KBM-7 (cell line): ENCODE data around the gene CADPS.

ENCODE experiments used
- DNase-seq: peaks from one replicate; pipeline ENCODE4 v3.0.0-alpha.2; 2015
- in situ Hi-C: fragments of 300-500 bp; cut with MboI; formaldehyde crosslinking; loops from 2 replicates; pipeline ENCODE4 v1.14.3; 2020; ENCODE audit warnings: low sequenced_read_pairs, low pct_unique_long_range_greater_than_20kb, mixed read lengths

Gene CADPS

DNA sequence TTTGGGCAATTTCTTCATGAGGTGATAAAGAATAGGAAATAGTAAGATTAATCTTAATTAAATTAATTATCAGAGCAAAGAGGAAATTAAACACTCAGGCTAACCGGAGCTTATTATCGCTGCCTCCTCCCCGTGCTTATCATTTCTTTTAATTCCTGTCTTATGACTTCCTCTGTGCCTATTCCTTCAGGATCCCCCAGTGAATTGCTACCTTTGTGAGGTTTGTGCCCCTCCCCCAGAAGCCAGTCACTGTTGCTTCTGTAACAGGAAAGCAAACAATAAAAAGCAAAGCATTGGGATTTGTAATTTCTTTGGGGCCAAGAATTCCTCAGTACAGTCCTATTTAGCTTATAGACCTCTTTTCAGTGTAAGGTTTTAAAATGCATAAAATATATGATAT is 164.5 kb downstream of the CADPS start:
- in situ Hi-C loops = no loop called here
- DNase-seq = no peak

DNA sequence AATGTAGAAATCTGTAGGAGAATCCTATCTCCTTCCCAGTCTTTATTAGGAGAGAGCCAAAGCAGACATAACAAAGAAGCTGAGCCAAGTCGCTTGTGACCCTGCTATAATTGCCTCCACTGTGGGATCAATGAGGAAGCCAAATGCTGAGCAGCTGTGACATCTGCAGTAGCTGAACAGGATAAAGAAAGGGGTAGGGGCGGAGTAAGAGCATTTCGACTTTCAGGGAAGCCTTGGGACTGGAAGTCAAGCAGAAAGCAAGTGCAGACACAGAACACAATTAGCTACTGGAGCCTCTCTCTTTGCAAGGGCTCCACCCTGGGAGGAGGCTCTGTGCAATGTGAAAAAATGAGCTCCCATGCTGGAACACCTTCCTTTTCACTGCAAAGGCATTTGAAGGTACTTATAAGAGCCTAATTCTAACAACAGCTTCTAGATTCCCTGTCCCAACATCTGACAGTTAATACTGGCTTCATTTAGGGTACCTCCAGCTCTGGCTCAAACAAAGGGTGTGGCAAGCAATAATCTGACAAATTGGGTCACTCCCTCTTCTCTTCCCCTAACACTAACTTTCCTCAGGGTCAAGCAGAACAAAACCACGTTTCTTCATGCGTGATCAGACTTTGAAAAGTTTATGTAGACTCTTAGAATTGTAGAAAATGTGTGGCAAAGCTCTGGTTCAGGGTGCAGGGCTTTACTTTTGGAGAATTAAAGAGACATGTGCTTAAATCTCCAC is 166.4 kb downstream of the CADPS start:
- DNase-seq = no peak
- in situ Hi-C loops = no loop called here

DNA sequence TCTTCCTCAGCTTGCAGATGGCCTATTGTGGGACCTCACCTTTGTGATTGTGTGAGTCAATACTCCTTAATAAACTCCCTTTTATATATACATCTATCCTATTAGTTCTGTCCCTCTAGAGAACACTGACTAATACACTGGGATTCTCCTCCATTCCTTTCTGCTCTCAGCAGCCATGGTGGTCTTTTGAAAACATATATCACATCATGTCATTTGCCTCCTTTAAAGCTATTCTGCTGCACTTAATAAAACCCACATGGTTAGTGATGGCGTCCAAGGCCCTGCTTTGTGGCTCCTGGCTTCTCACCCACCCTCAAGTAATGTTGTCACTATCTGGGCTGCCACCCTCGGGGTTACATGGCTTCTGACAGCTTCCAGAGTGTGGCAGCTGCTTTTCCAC is 169.5 kb downstream of the CADPS start:
- DNase-seq = no peak
- in situ Hi-C loops = no loop called here

DNA sequence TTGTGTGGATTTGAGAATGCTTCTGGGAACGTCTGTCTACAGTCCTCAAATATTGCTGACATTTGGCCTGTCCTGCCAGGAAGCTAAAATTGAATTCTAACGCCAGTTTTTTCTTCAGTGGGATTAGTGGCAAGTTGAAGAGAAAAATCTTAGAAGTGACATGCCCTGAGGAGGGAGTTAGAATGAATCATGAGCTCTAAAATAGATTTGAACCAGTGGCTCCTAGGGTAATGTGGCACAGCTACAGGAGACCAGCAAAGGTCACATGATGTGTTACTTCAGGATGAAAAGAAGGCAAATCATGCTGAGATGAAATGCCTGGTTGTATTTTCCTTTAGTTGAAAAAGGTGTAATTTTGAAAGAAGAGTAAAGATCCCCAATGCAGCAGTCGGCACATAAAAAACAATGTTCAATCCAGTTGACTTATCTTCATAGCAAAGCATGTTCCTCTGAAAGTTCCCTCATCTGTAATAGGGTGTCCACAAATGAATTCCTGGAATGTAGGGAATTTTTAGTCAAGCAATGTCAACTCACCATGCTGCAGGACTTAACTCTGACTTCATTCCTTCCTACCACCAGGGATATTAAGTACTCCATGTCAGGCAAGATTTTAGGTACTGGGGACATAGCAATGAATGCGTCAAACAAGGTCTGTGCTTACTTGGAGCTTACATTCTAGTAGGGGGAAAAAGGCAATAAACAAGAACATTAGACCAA is 171.6 kb downstream of the CADPS start:
- in situ Hi-C loops = no loop called here
- no peak for DNase-seq

DNA sequence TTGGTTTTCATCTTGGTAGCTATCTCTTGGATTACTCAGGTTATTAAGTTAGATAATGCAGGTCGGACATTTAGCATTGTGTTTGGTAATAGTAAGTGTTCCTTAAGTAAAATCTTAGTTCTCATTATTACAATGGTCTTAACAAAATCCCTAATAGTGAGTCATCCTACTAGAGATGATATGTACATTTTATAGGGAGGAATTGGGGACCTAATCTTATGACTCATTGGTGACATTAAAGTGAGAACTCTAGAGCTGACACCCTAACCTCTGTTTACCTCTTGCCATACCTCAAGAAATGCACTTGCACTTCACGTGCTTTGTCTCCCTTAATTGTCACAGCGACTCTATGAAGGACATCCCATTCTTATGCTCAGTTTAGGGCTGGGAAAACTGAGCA is 174.9 kb downstream of the CADPS start:
- DNase-seq = no peak
- in situ Hi-C loops = no loop called here

DNA sequence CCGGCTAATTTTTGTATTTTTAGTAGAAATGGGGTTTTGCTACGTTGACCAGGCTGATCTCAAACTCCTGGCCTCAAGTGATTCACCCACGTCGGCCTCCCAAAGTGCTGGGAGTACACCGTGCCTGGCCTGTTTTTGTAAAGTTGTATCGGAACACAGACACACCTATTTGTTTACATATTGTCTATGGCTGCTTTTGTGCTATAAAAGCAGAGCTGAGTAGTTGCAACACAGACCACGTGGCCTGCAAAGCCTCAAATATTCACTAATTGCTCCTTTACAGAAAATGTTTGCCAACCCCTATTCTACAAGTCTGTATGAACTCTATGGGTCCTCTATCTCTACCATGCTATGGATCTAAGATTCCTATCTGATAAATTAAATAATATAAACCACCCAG is 175.5 kb downstream of the CADPS start:
- in situ Hi-C loops = no loop called here
- DNase-seq = no peak

DNA sequence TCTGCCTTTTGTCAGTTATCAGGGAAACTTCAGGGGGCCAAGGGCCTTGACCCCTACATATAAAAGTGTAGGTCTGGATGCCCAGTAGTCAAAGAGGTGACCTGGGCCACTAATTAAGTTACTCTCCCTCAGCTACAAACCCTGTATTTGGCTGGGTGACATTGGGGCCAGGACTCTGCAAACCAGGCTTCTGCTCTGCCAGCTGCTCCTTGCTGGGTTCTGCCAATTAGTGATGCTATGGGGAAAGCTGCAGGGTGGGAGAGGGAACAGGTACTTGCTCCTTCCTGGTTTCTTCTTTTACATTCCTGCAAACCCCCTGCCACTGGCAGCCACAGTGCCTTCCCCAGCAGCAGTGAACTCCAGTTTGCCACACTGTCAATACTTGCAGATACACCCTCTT is 179.2 kb downstream of the CADPS start:
- in situ Hi-C loops = no loop called here
- no peak for DNase-seq

DNA sequence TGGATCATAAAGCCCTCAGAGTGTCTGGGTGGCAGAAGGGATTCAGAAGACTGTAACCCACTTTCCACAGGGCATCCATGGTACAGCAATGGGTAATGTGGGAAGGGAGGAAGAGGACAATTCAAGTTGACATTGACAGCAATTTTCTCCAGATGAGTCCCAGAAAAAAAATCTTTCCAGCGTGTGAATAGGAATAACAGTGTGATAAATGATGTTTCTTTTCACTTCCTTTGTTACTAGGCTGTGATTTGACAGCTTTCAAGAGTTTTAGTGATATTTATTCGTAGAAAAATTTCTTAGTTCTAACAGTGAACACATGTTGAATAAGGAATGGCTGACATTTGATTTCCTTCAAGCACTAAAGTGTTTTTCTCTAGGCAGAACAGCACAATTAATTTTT is 186.4 kb downstream of the CADPS start:
- in situ Hi-C loops = no loop called here
- no peak for DNase-seq

DNA sequence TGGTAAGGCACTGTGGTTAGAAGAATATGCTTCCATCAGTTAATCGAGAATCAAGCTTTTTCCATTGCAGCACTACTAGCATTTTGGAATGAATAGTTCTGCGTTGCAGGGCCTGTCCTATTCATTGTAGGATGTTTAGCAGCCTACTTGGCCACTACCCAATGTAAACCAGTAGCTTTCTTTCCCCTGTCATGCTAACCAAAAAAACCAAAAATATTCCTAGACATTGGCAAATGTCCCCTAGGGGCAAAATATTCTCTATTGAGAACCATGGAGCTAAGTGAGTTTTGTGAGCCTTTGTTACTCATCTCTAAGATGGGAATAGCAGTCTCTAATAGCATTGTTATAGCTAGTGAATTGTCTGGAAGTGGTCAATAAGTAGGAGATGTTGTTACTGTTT is 187.2 kb downstream of the CADPS start:
- in situ Hi-C loops = no loop called here
- no peak for DNase-seq

DNA sequence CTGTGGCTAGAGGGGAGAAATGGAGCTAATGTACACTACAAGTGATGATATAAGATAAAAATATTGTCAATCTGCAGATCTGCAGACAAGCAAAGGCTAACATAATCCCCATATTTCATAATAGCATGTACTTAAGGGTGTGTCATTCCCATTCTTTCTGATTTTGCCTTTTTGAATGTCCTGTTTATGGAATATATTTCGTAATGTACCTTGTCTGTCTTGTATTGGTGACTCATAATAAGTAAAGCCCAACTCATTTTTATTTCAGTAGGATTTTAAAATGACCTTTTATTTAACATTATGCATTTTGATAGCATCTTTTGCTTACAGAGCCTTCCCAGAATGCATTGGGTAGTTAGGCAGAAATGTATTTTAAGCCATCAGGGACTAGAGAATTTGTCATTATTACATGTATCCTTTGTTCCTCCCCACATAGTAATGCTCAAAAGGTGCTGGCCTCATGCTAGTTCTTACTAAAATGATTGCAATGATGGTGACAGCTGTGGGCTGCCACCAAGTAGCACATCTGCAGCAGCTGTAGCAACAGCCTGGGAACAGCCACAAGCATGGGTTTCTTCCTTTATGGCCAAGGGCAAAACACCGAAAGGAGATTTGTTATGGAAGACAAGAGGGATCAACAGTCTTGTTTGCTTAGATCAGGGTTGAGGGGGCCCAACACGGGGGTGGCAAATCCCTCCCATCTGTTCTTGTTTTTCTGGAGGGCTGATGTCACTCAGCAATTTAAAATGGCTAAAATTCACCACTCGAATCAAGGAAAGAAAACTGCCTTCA is 188.5 kb downstream of the CADPS start:
- in situ Hi-C loops = no loop called here

DNA sequence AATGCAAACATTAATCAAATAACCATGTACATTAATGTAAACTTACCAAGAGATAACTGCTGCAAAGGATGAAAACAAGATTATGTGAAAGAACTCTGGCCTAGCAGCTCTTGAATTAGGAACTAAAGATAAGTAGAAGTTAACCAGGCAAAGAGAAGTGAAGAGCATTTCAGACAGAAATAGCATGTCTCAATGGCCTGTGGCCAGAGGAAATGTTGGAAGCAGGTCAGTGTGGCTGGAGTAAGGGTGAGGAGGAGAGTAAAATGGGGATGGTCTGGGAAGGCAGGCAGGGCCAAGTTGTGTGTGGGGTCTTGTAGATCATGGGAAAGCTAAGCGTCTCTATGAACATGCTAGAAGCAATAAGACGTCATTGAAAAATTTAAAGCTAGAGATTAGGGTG is 192.4 kb downstream of the CADPS start:
- in situ Hi-C loops = no loop called here
- DNase-seq = no peak

More for the DNA sequence above, 188.5 kb downstream of the CADPS start:
- DNase-seq = no peak

DNA sequence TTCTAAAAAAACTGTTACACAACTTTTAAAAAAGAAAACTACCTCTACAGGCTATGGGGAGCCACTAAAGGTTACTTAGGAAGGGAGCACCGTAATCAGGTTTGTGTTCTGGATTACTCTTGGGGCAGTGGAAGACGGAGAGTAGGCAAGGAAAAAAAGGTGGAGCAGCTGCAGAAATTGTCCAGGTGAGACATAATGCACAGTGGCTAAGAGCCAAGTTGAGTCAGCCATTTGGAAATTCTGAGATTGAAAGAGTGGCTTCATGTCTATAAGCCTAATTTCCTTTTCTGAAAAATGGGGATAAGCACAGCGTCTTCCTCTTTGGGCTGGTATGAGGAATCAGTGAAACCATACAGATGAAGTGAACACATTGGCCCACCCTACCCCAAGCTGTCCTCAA is 195.2 kb downstream of the CADPS start:
- in situ Hi-C loops = no loop called here
- DNase-seq = no peak

DNA sequence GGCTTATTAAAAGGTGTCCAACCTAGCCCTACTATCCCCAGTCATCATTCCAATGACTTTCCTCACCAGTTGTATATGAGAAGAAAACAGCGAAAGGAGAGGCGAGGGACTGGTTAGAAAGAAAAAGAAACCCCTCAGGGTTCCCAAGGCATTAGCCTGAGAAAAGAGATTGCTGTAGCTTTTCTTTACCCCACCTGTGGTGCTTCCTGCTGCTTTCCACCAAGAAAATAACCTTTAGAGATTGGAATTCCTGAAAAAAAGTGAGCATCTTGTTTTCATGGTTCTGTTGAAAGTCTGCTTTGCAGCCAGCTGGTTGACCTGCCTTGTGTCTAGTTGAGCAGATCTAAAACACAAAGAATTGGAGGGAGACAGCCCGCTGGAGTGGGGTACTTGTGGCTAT is 196.4 kb downstream of the CADPS start:
- DNase-seq = no peak
- in situ Hi-C loops = no loop called here

DNA sequence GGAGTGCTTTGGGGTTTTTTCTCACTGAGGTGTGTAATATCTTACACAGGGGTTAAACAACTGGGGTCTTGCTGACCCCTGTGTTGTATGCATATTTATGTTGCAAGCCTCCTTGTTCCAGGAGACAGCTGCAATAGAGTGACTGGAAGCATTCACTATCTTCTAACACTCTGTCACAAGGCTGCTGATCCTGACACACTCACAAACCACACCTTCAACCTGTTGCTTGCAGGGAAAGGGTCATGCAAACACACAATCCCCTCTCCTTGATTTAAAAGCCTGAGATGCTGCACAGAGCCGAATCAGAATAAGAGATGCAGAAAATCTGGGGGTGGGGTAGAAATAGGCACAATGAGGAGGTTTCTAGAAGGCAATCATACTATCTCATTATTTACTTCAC is 197.3 kb downstream of the CADPS start:
- in situ Hi-C loops = no loop called here

DNA sequence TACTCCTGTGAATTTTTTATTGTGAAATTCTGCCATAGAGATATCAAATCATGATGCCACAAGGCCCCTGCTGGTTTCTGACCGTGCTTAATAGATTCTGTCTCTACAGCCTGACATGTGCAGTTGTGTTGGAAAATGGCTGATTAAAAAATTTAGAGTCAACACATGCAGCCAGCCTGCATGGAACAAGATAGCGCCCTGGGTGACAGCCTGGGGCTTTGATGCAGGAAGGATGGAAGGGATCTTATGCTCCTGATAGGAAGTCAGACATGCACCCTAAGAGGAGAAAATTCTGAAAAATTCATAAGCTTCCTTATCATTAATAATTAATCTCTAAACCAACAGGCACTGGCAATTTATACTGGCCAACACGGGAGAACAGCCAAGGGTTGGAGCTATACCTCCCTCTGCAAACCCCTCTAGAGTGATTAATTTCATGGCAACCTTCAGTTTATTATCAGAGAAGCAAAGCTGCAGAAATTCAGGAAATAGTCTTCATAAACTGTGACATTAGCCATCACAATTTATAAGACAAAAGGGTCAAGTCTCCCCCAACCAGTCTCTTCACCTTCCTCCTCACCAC is 198.4 kb downstream of the CADPS start:
- in situ Hi-C loops = no loop called here
- no peak for DNase-seq

More for the DNA sequence above, 197.3 kb downstream of the CADPS start:
- DNase-seq = no peak

DNA sequence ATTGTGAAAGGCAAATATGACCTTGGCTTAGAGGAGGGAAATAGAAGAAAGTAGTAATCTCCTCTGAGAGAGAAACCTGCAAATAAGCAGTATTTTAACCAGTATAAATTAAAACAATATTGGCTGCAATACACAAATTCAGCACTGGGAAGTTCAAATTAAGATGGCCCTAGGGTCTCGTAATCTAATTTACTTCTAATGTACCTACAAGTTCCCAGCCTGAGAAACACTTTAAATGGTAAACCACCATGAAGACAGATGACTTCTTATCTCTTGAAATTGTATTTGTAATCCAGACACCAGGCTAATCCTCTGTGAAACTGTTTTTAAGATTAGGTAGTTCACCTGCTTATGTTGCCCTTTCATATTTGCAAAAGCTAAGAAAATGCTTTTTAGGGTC is 199.7 kb downstream of the CADPS start:
- in situ Hi-C loops = no loop called here

DNA sequence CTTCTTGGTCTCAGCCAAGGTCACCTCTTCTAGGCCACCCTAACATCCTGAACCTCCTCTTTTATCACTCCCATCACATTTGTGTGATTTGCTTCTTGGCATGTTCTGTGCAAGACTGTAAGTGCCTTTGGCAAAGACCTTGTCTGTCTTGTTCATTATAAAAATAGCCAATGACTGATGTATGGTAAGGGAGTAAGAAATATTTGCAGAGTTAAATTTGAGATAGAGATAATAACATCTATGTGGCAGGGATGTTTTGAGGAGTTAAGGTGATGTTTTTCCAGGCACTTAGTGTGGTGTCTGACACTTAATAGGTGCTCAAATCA is 202.3 kb downstream of the CADPS start:
- DNase-seq = no peak
- in situ Hi-C loops = no loop called here

More for the DNA sequence above, 199.7 kb downstream of the CADPS start:
- DNase-seq = no peak

DNA sequence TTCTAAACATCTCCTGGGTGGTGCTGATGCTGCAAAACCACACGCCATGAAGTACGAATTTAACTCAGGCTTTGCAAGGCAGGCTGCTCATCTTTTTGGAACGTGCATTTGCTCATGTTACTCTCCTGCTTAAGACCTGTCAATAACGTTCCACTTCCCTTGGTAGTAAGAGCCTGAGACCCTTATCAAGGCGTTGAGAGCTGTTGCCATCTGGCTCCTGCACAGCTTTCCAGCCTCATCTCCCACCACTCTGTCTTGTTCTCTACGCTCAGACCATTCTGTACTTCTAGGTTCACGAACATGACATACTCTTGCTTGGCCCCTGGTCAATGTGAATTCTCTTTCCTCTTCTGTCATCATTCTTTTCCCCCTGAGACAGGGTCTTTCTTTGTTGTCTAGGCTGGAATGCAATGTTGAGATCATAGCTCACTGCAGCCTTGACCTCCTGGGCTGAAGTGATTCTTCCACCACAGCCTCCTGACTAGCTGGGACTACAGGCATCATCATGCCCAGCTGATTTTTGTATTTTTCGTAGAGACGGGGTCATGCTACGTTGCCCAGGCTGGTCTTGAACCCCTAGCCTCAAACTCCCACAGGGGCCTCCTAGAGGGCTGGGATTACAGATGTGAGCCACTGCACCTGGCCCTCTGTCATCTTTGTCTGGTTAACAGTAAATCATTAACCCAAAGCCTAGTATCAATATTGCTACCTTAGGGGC is 202.8 kb downstream of the CADPS start:
- DNase-seq = no peak
- in situ Hi-C loops = no loop called here

DNA sequence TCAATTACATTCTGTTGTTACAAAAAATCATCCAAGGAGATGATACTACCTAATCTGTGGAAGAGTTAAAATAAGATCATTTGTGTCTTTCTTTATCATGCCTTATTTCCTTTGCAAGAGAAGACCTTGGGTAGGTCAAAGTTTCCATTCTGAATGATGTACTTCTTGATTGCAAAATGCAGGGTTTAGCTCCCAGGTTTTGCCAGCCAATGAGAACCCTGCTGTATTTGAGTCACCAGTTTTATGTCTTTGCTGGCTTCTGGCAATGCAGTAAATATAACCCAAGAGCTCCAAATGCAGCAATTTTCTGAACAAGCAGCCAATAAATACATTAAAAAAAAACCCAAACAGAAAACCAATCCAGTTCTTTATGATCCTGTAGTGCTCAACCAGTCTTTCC is 204.9 kb downstream of the CADPS start:
- in situ Hi-C loops = no loop called here
- no peak for DNase-seq
